KMS-11 (cell line): ENCODE data around the gene IMMT.

ENCODE experiments used
- H2AFZ ChIP-seq: fragments of 200-600 bp; sonication (generic); 2 replicates; pipeline ENCODE4 v1.6.1; 2016; ENCODE audit warnings: antibody characterized with exemption, mixed run types, low read depth
- H3K27ac ChIP-seq: fragments of 200-600 bp; sonication (generic); 2 replicates; pipeline ENCODE4 v1.6.1; 2016; ENCODE audit warnings: mild to moderate bottlenecking, mixed run types
- H3K27me3 ChIP-seq: fragments of 200-600 bp; sonication (generic); 2 replicates; pipeline ENCODE4 v1.6.1; 2017; ENCODE audit warnings: mild to moderate bottlenecking, low read depth, mixed run types, moderate library complexity; ENCODE audit not compliant: insufficient read depth
- H3K36me3 ChIP-seq: fragments of 200-600 bp; sonication (generic); 2 replicates; pipeline ENCODE4 v1.6.1; 2017; ENCODE audit warnings: mild to moderate bottlenecking, mixed run types; ENCODE audit not compliant: insufficient read depth
- H3K4me1 ChIP-seq: fragments of 200-600 bp; sonication (generic); 2 replicates; pipeline ENCODE4 v1.6.1; 2016; ENCODE audit warnings: mild to moderate bottlenecking, low read depth, mixed run types; ENCODE audit not compliant: poor library complexity, severe bottlenecking
- H3K4me2 ChIP-seq: fragments of 200-600 bp; sonication (generic); 2 replicates; pipeline ENCODE4 v1.7.0; 2016; ENCODE audit warnings: mild to moderate bottlenecking, mixed run types
- H3K4me3 ChIP-seq: fragments of 200-600 bp; sonication (generic); IDR thresholded peaks from 2 replicates; pipeline ENCODE4 v1.6.1; 2017; ENCODE audit warnings: low read depth, low read length, mixed read lengths; ENCODE audit not compliant: insufficient read depth
- H3K79me2 ChIP-seq: fragments of 200-600 bp; sonication (generic); 2 replicates; pipeline ENCODE4 v1.6.1; 2016; ENCODE audit warnings: low read depth, mixed run types; ENCODE audit not compliant: insufficient read depth
- H3K9ac ChIP-seq: fragments of 200-600 bp; sonication (generic); 2 replicates; pipeline ENCODE4 v1.6.1; 2016; ENCODE audit warnings: mild to moderate bottlenecking, mixed run types
- H4K20me1 ChIP-seq: fragments of 200-600 bp; sonication (generic); 2 replicates; pipeline ENCODE4 v1.6.1; 2016; ENCODE audit warnings: mild to moderate bottlenecking, mixed run types; ENCODE audit not compliant: insufficient read depth
- CTCF ChIP-seq: fragments of 200-600 bp; sonication (generic); conservative IDR thresholded peaks from 2 replicates; pipeline ENCODE4 v1.6.1; 2017; ENCODE audit warnings: low read depth, mild to moderate bottlenecking, antibody characterized with exemption, low read length, moderate library complexity, mixed read lengths

The IMMT gene

DNA sequence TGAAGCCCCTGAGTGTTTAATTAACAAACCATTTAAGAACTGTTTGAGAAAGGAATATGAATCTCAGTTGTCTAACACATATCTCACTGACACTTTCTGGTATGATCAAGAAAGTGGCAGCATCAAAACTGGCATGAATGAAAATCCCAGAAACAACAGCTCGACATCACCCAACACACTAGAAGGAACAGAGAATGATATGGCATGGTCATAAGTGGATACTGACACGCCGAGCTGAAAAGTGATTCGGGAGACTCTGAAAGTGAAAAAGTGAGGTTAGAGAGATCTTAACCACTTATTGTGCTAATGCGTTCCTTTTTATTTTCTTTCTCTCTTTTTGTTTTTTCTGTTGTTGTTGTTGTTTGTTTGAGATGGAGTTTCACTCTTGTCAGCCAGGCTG lies 41.9 kb upstream of the IMMT start:
- H3K27ac ChIP-seq: no peak overlapping the region

GRCh38 chr2:86235196-86235980 lies 40.1 kb upstream of the IMMT start:
- Histone ChIP-seq H3K27ac (no peak overlapping the region), H2AFZ (no peak overlapping the region), H3K36me3 (no peaks in the 10 kb centered on the region), H3K27me3 (no peaks in the 10 kb centered on the region), H4K20me1 (no peaks in the 10 kb centered on the region), H3K4me3 (no peak overlapping the region), H3K79me2 (no peaks in the 10 kb centered on the region), H3K4me1 (peaks cover 16% of the 10 kb centered on the region), H3K9ac (no peak overlapping the region), H3K4me2 (no peak overlapping the region)
- no peak for TF ChIP-seq CTCF

More for the DNA sequence above, 41.9 kb upstream of the IMMT start:
- H3K4me3 ChIP-seq: no peak overlapping the region
- H3K79me2 ChIP-seq: no peaks in the 10 kb centered on the region
- no peak overlapping the region for H3K9ac ChIP-seq
- H3K4me2 ChIP-seq: no peak overlapping the region
- no peaks in the 10 kb centered on the region for H3K27me3 ChIP-seq
- TF ChIP-seq CTCF: no peak
- no peaks in the 10 kb centered on the region for H3K36me3 ChIP-seq
- peaks cover 16% of the 10 kb centered on the region for H3K4me1 ChIP-seq
- no peak overlapping the region for H2AFZ ChIP-seq
- no peaks in the 10 kb centered on the region for H4K20me1 ChIP-seq

DNA sequence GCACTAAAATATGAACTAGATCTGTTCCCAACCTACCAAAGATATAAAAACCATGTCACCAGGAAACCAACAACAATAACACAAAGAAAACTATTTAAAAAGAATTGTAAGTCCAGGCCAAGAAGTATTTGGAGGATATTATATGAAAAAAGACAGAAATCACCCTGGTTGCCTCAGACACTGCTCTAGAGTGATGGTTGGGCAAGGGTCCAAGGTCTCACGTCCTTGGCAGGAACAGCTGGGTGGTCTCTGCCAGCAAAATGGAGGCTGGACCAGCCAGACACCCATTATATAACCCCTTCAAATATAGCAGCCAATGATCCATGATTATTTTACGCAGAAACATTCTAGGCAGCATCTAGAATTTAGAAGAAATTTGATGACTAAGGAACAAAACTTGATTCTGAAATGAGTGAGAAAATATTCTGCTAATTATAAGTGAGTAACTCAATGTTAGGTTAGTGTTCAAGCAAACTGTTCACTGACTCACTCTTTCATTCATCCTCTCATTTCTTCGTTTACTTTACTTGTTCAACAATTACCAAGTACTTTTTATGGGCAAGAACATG lies 39.4 kb upstream of the IMMT start:
- Histone ChIP-seq H3K4me2 (no peak overlapping the region), H3K27me3 (no peaks in the 10 kb centered on the region), H3K4me1 (peaks cover 16% of the 10 kb centered on the region), H3K27ac (no peak overlapping the region), H2AFZ (no peak overlapping the region), H3K9ac (no peak overlapping the region), H3K79me2 (no peaks in the 10 kb centered on the region), H4K20me1 (no peaks in the 10 kb centered on the region), H3K36me3 (no peaks in the 10 kb centered on the region), H3K4me3 (no peak overlapping the region)
- no peak for TF ChIP-seq CTCF

DNA sequence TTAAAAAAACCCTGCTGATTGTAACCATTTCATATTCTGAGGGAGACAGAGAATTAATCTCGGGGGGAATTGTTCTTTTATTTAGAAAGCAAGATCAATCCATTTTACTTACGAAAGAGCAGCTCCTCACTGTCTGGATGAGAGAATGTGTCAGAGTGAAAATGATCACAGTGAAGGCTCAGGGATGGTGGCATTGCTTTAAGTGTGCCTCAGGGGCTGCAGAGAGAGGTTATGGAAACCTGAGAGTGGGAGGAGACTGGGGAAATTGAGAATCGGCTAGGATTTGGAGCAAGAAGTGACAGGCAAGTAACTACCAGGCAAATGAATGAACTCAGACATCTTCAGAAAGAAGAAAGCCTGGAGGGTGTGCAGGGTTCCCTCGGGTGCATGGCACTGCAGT lies 38.2 kb upstream of the IMMT start:
- Histone ChIP-seq H3K36me3 (no peaks in the 10 kb centered on the region), H3K4me3 (no peak overlapping the region), H3K27me3 (no peaks in the 10 kb centered on the region), H3K4me1 (peaks cover 16% of the 10 kb centered on the region), H3K27ac (no peak overlapping the region), H3K79me2 (no peaks in the 10 kb centered on the region), H4K20me1 (no peaks in the 10 kb centered on the region), H3K4me2 (no peak overlapping the region), H2AFZ (no peak overlapping the region), H3K9ac (no peak overlapping the region)
- no peak for TF ChIP-seq CTCF
